ENCODE results near the gene MED12L. TPM values are rescaled to one million over a fixed set of nuclear protein-coding genes. Genes with fewer than 3 reads are reported as not detected.

MED12L gene
- total RNA-seq, 1 experiment from 2014 or later = 6.4 TPM

- intact Hi-C loops (cut with micrococcal nuclease) = no loop called here
- ChIA-PET POLR2A (no interaction called here), CTCF (no interaction called here), RAD21 (ENCODE audit: low non-redundant PET in 1 of 2, low total read pairs in 2 of 2, uncharacterized antibody in 2 of 2, unreplicated experiment in 2 of 2) (no interaction called here)
- ATAC-seq (no peak), DNase-seq (ENCODE audit: low read depth, low spot score) (no peak)
- Histone ChIP-seq H4K20me1 (ENCODE audit: insufficient read depth) (no peaks in the 10 kb centered on the region), H3K4me1 (ENCODE audit: control insufficient read depth in 1 of 2, insufficient read depth in 2 of 2, low read length in 2 of 2) (0 out of 4 replicates have a peak, but pooled peaks cover 0 to 2% of the 10 kb centered on the region in 2 experiments), H3K36me3 (ENCODE audit: control insufficient read depth in 1 of 2, insufficient read depth in 2 of 2, low read length in 2 of 2) (no peaks in the 10 kb centered on the region), H3K27me3 (ENCODE audit: insufficient read depth, low read length) (no peaks in the 10 kb centered on the region), H2AFZ (ENCODE audit: low read depth, low read length, poor library complexity, severe bottlenecking) (no peak overlapping the region), H3K4me3 (replicated peaks in 1 of 2; ENCODE audit: low read depth in 1 of 2, low read length in 2 of 2) (no peak overlapping the region), H3K4me2 (ENCODE audit: low read length) (no peak overlapping the region), H3K9me2 (ENCODE audit: insufficient read depth) (no peaks in the 10 kb centered on the region), H3K9me3 (ENCODE audit: control insufficient read depth in 1 of 2, insufficient read depth in 1 of 2, low read depth in 1 of 2, low read length in 2 of 2) (no peaks in the 10 kb centered on the region), H3K79me2 (ENCODE audit: insufficient read depth, low read length) (no peaks in the 10 kb centered on the region), H3K9ac (ENCODE audit: low read length) (no peak overlapping the region), H3K27ac (ENCODE audit: low read depth, low read length) (no peak overlapping the region)
- TF ChIP-seq POLR2AphosphoS5 (IDR thresholded peaks at IDR 0.05; ENCODE audit: low read depth, low read length) (no peak), ZFX (IDR thresholded peaks at IDR 0.05) (no peak), EZH2 (IDR thresholded peaks at IDR 0.05) (no peak), TCF7L2 (IDR thresholded peaks at IDR 0.05; ENCODE audit: borderline replicate concordance, extremely low read depth, insufficient read depth, insufficient read length) (no peak), SP1 (IDR thresholded peaks at IDR 0.05; ENCODE audit: low read depth) (no peak), ZBTB33 (IDR thresholded peaks at IDR 0.05; ENCODE audit: extremely low read depth, insufficient replicate concordance, low read length) (no peak), ATF3 (IDR thresholded peaks at IDR 0.05) (no peak)
- no TSS peak for BruUV-seq (replicated peaks)
These were observed 334.3 kb downstream of the MED12L start for GRCh38 chr3:151419806-151420205.

- intact Hi-C loops (cut with micrococcal nuclease) = no loop called here
- H3K4me1 ChIP-seq (ENCODE audit: control insufficient read depth in 1 of 2, insufficient read depth in 2 of 2, low read length in 2 of 2) = 0 out of 4 replicates have a peak, but pooled peaks cover 0 to 6% of the 10 kb centered on the region in 2 experiments
- H3K27me3 ChIP-seq (ENCODE audit: insufficient read depth, low read length) = no peaks in the 10 kb centered on the region
- TF ChIP-seq JUND (IDR thresholded peaks at IDR 0.05) (no peak), ATF3 (IDR thresholded peaks at IDR 0.05) (no peak), CTCF (IDR thresholded peaks at IDR 0.05 in 2 of 3, conservative IDR thresholded peaks at IDR 0.05 in 1 of 3; ENCODE audit: borderline replicate concordance in 1 of 3, insufficient read depth in 1 of 3, low read depth in 2 of 3, low read length in 2 of 3) (peak in 2 of 3 experiments; percentile 23 to 32; a peak in 2 of 6 replicates), RAD21 (IDR thresholded peaks at IDR 0.05; ENCODE audit: low read depth) (no peak), TCF7L2 (IDR thresholded peaks at IDR 0.05; ENCODE audit: borderline replicate concordance, extremely low read depth, insufficient read depth, insufficient read length) (no peak), MAX (IDR thresholded peaks at IDR 0.05) (no peak)
- POLR2A ChIA-PET = no interaction called here
- H2AFZ ChIP-seq (ENCODE audit: low read depth, low read length, poor library complexity, severe bottlenecking) = no peak overlapping the region
- peak; percentile 69 for ATAC-seq
- RAD21 ChIA-PET (ENCODE audit: low non-redundant PET in 1 of 2, low total read pairs in 2 of 2, uncharacterized antibody in 2 of 2, unreplicated experiment in 2 of 2) = no interaction called here
- H3K9me2 ChIP-seq (ENCODE audit: insufficient read depth) = no peaks in the 10 kb centered on the region
- CTCF ChIA-PET = no interaction called here
- no peak overlapping the region for H3K9ac ChIP-seq (ENCODE audit: low read length)
- DNase-seq (ENCODE audit: low read depth, low spot score) = no peak
- H3K9me3 ChIP-seq (ENCODE audit: control insufficient read depth in 1 of 2, insufficient read depth in 1 of 2, low read depth in 1 of 2, low read length in 2 of 2) = no peaks in the 10 kb centered on the region
- H3K27ac ChIP-seq (ENCODE audit: low read depth, low read length) = no peak overlapping the region
- BruUV-seq (replicated peaks) = no TSS peak
- H3K4me3 ChIP-seq (replicated peaks in 1 of 2; ENCODE audit: low read depth in 1 of 2, low read length in 2 of 2) = no peak overlapping the region
- no peaks in the 10 kb centered on the region for H3K79me2 ChIP-seq (ENCODE audit: insufficient read depth, low read length)
- no peaks in the 10 kb centered on the region for H3K36me3 ChIP-seq (ENCODE audit: control insufficient read depth in 1 of 2, insufficient read depth in 2 of 2, low read length in 2 of 2)
- no peaks in the 10 kb centered on the region for H4K20me1 ChIP-seq (ENCODE audit: insufficient read depth)
- H3K4me2 ChIP-seq (ENCODE audit: low read length) = no peak overlapping the region
These were observed 336.5 kb downstream of the MED12L start for GRCh38 chr3:151421938-151422337.
